Neural cell (in vitro differentiated cells): ENCODE results near the gene CLOCK. TPM values are rescaled to one million over a fixed set of nuclear protein-coding genes. Genes with fewer than 3 reads are reported as not detected.

ENCODE experiments used
- H2AFZ ChIP-seq: fragments of 200-600, 300-800 bp; sonication (generic), shearing (Covaris generic); 2 replicates; pipeline ENCODE4 v1.6.0; 2014; ENCODE audit warnings: low read depth, mild to moderate bottlenecking, antibody characterized with exemption, low read length, moderate library complexity
- H3F3A ChIP-seq: fragments of 200-600 bp; shearing (Covaris generic); 2 replicates; pipeline ENCODE4 v1.6.1; 2016; ENCODE audit warnings: mild to moderate bottlenecking, moderate library complexity, mixed read lengths, antibody characterized with exemption, low read length; ENCODE audit not compliant: insufficient read depth, poor library complexity, severe bottlenecking
- H3K27ac ChIP-seq: fragments of 200-600, 300-800 bp; sonication (generic), shearing (Covaris generic); 2 replicates; pipeline ENCODE4 v1.5.1; 2014; ENCODE audit warnings: mild to moderate bottlenecking, low read length, moderate library complexity
- H3K27me3 ChIP-seq: fragments of 300-800, 200-600 bp; sonication (generic), shearing (Covaris generic); 2 replicates; pipeline ENCODE4 v1.6.0; 2014; ENCODE audit warnings: mild to moderate bottlenecking, low read depth, low read length, moderate library complexity; ENCODE audit not compliant: insufficient read depth
- H3K36me3 ChIP-seq: fragments of 300-800, 200-600 bp; sonication (generic), shearing (Covaris generic); 2 replicates; pipeline ENCODE4 v1.5.1; 2014; ENCODE audit warnings: mild to moderate bottlenecking, antibody characterized with exemption, low read length, moderate library complexity; ENCODE audit not compliant: insufficient read depth
- H3K4me2 ChIP-seq: fragments of 300-800, 200-600 bp; sonication (generic), shearing (Covaris generic); 2 replicates; pipeline ENCODE4 v1.6.0; 2014; ENCODE audit warnings: mild to moderate bottlenecking, low read length
- H3K4me3 ChIP-seq: fragments of 300-800, 200-600 bp; sonication (generic), shearing (Covaris generic); 2 replicates; pipeline ENCODE4 v1.5.1; 2014; ENCODE audit warnings: mild to moderate bottlenecking, low read length, moderate library complexity
- H3K79me2 ChIP-seq: fragments of 200-600 bp; shearing (Covaris generic); replicated peaks from 2 replicates; pipeline ENCODE4 v1.6.0; 2014; ENCODE audit warnings: mild to moderate bottlenecking, low read length, moderate library complexity; ENCODE audit not compliant: insufficient read depth
- H3K9ac ChIP-seq: fragments of 300-800, 200-600 bp; sonication (generic), shearing (Covaris generic); 2 replicates; pipeline ENCODE4 v1.6.1; 2016; ENCODE audit warnings: mild to moderate bottlenecking, low read length, mixed read lengths
- H3K9me2 ChIP-seq: fragments of 200-600 bp; shearing (Covaris generic); 2 replicates; pipeline ENCODE4 v1.6.1; 2016; ENCODE audit warnings: mild to moderate bottlenecking, low read length, mixed read lengths; ENCODE audit not compliant: insufficient read depth
- H3K9me3 ChIP-seq: fragments of 200-600, 300-800 bp; sonication (generic), shearing (Covaris generic); 2 replicates; pipeline ENCODE4 v1.6.1; 2016; ENCODE audit warnings: mild to moderate bottlenecking, mixed run types, low read length, moderate library complexity, mixed read lengths
- H4K20me1 ChIP-seq: fragments of 200-600 bp; shearing (Covaris generic); 2 replicates; pipeline ENCODE4 v1.6.1; 2016; ENCODE audit warnings: mild to moderate bottlenecking, mixed run types; ENCODE audit not compliant: insufficient read depth
- EP300 ChIP-seq: fragments of 450-650 bp; conservative IDR thresholded peaks from 2 replicates; pipeline ENCODE4 v1.6.1; 2014; ENCODE audit warnings: antibody characterized with exemption, mild to moderate bottlenecking, moderate library complexity; ENCODE audit not compliant: poor library complexity, severe bottlenecking
- EZH2 ChIP-seq: fragments of 200-600, 300-800 bp; shearing (Covaris generic), sonication (generic); IDR thresholded peaks from 2 replicates; pipeline ENCODE4 v1.6.1; 2014; ENCODE audit warnings: antibody characterized with exemption, low read length, borderline replicate concordance, mild to moderate bottlenecking; ENCODE audit not compliant: insufficient read depth, poor library complexity, severe bottlenecking
- MXI1 ChIP-seq: fragments of 450-650 bp; conservative IDR thresholded peaks from 2 replicates; pipeline ENCODE4 v1.6.1; 2014; ENCODE audit warnings: antibody characterized with exemption, mild to moderate bottlenecking; ENCODE audit not compliant: poor library complexity, severe bottlenecking
- POLR2AphosphoS5 ChIP-seq: IDR thresholded peaks from 2 replicates; pipeline ENCODE4 v1.6.1; 2012
- RAD21 ChIP-seq: fragments of 450-650 bp; conservative IDR thresholded peaks from 2 replicates; pipeline ENCODE4 v1.6.1; 2014; ENCODE audit warnings: antibody characterized with exemption, mild to moderate bottlenecking, moderate library complexity
- SMC3 ChIP-seq: fragments of 450-650 bp; conservative IDR thresholded peaks from 2 replicates; pipeline ENCODE4 v1.6.1; 2014; ENCODE audit warnings: antibody characterized with exemption, mild to moderate bottlenecking, moderate library complexity; ENCODE audit not compliant: poor library complexity
- TAF1 ChIP-seq: IDR thresholded peaks from 2 replicates; pipeline ENCODE4 v1.6.1; 2012; ENCODE audit warnings: low read depth
- polyA plus RNA-seq: library from polyadenylated mRNA; depleted of rRNA; stranded (reverse); fragments of >200 nt; gene quantifications from 2 replicates; pipeline ENCODE4 v1.2.3, GENCODE V29; 2014
- TF ChIP-seq, protein P1 (sequence below): fragments of 450-650 bp; IDR thresholded peaks from 2 replicates; pipeline ENCODE4 v1.5.1; 2014; ENCODE audit warnings: antibody characterized with exemption, mild to moderate bottlenecking, moderate library complexity; ENCODE audit not compliant: poor library complexity, severe bottlenecking
- TF ChIP-seq, protein P2 (sequence below): IDR thresholded peaks from 2 replicates; pipeline ENCODE4 v1.6.1; 2012; ENCODE audit warnings: borderline replicate concordance

Gene CLOCK
- polyA plus RNA-seq, 1 donor from 2014 or later, result 8.7 TPM

DNA sequence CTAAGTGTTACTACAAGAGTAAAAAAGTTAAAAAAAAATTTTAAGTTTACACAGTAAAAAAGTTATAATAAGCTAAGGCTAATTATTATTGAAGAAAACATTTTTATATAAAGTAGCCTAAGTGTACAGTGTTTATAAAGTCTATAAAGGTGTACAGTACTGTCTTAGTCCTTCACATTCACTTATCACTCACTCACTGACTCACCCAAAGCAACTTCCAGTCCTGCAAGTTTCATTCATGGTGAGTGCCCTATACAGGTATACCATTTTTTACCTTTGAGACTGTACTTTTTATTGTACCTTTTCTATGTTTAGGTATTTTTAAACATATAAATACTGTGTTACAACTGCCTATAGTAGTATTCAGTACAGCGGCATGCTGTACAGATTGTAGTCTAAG is 76.7 kb downstream of the CLOCK start:
- Histone ChIP-seq H3K9me2 (no peaks in the 10 kb centered on the region), H3K27me3 (no peaks in the 10 kb centered on the region), H3K4me3 (no peak overlapping the region), H2AFZ (no peak overlapping the region), H4K20me1 (no peaks in the 10 kb centered on the region), H3F3A (no peaks in the 10 kb centered on the region), H3K4me2 (no peak overlapping the region), H3K9ac (no peak overlapping the region), H3K27ac (no peak overlapping the region), H3K9me3 (peaks cover 7% of the 10 kb centered on the region), H3K79me2 (no peaks in the 10 kb centered on the region), H3K36me3 (peaks cover 17% of the 10 kb centered on the region)
- no peak for TF ChIP-seq EZH2
- no peak for TF ChIP-seq RAD21
- TF ChIP-seq EP300, result no peak
- no peak for TF ChIP-seq SMC3
- no peak for TF ChIP-seq MXI1
- TF ChIP-seq, protein P1, sequence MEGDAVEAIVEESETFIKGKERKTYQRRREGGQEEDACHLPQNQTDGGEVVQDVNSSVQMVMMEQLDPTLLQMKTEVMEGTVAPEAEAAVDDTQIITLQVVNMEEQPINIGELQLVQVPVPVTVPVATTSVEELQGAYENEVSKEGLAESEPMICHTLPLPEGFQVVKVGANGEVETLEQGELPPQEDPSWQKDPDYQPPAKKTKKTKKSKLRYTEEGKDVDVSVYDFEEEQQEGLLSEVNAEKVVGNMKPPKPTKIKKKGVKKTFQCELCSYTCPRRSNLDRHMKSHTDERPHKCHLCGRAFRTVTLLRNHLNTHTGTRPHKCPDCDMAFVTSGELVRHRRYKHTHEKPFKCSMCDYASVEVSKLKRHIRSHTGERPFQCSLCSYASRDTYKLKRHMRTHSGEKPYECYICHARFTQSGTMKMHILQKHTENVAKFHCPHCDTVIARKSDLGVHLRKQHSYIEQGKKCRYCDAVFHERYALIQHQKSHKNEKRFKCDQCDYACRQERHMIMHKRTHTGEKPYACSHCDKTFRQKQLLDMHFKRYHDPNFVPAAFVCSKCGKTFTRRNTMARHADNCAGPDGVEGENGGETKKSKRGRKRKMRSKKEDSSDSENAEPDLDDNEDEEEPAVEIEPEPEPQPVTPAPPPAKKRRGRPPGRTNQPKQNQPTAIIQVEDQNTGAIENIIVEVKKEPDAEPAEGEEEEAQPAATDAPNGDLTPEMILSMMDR, result no peak
- TF ChIP-seq POLR2AphosphoS5, result no peak
- TF ChIP-seq, protein P2, sequence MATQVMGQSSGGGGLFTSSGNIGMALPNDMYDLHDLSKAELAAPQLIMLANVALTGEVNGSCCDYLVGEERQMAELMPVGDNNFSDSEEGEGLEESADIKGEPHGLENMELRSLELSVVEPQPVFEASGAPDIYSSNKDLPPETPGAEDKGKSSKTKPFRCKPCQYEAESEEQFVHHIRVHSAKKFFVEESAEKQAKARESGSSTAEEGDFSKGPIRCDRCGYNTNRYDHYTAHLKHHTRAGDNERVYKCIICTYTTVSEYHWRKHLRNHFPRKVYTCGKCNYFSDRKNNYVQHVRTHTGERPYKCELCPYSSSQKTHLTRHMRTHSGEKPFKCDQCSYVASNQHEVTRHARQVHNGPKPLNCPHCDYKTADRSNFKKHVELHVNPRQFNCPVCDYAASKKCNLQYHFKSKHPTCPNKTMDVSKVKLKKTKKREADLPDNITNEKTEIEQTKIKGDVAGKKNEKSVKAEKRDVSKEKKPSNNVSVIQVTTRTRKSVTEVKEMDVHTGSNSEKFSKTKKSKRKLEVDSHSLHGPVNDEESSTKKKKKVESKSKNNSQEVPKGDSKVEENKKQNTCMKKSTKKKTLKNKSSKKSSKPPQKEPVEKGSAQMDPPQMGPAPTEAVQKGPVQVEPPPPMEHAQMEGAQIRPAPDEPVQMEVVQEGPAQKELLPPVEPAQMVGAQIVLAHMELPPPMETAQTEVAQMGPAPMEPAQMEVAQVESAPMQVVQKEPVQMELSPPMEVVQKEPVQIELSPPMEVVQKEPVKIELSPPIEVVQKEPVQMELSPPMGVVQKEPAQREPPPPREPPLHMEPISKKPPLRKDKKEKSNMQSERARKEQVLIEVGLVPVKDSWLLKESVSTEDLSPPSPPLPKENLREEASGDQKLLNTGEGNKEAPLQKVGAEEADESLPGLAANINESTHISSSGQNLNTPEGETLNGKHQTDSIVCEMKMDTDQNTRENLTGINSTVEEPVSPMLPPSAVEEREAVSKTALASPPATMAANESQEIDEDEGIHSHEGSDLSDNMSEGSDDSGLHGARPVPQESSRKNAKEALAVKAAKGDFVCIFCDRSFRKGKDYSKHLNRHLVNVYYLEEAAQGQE, result no peak
- TF ChIP-seq TAF1, result no peak

DNA sequence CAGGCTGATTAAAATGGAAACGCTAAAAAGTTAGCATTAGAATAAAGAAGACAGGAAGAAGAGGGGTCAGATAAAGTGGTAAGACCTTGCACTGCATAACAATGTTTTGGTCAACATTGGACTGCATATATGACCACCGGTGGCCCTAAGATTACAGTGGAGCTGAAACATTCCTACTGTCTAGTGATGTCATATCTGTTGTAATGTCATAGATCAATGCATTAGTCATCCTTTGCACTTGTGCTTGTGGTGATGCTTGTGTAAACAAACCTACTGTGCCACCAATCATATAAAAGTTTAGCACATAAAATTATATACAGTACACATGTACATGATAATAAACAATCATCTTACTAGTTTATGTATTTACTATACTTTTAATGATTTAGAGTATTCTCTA is 78.0 kb downstream of the CLOCK start:
- no peaks in the 10 kb centered on the region for H4K20me1 ChIP-seq
- H3K4me3 ChIP-seq, result no peak overlapping the region
- H3K27me3 ChIP-seq, result no peaks in the 10 kb centered on the region
- H2AFZ ChIP-seq, result no peak overlapping the region
- no peaks in the 10 kb centered on the region for H3K9me3 ChIP-seq
- no peaks in the 10 kb centered on the region for H3K9me2 ChIP-seq
- H3F3A ChIP-seq, result no peaks in the 10 kb centered on the region
- no peaks in the 10 kb centered on the region for H3K79me2 ChIP-seq
- H3K9ac ChIP-seq, result no peak overlapping the region
- peaks cover 4% of the 10 kb centered on the region for H3K36me3 ChIP-seq
- no peak overlapping the region for H3K4me2 ChIP-seq
- no peak overlapping the region for H3K27ac ChIP-seq
- TF ChIP-seq RAD21 (no peak), EP300 (no peak), MXI1 (no peak)

DNA sequence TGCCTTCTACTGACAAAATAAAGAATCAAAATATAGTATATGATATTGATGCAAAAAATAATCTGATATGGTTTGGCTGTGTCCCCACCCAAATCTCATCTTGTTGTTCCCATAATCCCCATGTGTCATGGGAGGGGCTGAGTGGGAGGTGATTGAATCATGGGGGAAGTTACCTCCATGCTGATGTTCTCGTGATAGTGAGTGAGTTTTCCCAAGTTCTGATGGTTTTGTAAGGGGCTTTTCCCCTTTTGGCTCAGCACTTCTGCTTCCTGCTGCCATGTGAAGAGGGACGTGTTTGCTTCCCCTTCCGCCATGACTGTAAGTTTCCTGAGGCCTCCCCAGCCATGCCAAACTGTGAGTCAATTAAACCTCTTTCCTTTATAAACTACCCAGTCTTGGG is 80.7 kb downstream of the CLOCK start:
- peaks cover 7% of the 10 kb centered on the region for H3K36me3 ChIP-seq

More for the DNA sequence above, 80.7 kb downstream of the CLOCK start:
- H3K9me3 ChIP-seq, result no peaks in the 10 kb centered on the region
- H3K27ac ChIP-seq, result no peak overlapping the region
- no peak overlapping the region for H3K4me3 ChIP-seq
- H3K27me3 ChIP-seq, result no peaks in the 10 kb centered on the region
- H2AFZ ChIP-seq, result no peak overlapping the region
- no peak for TF ChIP-seq TAF1
- TF ChIP-seq, protein P1, result no peak
- TF ChIP-seq, protein P2, result no peak
- no peak for TF ChIP-seq MXI1
- no peak for TF ChIP-seq EZH2
- no peak for TF ChIP-seq EP300
- no peak for TF ChIP-seq SMC3
- TF ChIP-seq RAD21, result no peak
- TF ChIP-seq POLR2AphosphoS5, result no peak
- no peaks in the 10 kb centered on the region for H3F3A ChIP-seq
- H4K20me1 ChIP-seq, result no peaks in the 10 kb centered on the region
- no peaks in the 10 kb centered on the region for H3K9me2 ChIP-seq
- no peak overlapping the region for H3K4me2 ChIP-seq
- no peaks in the 10 kb centered on the region for H3K79me2 ChIP-seq
- no peak overlapping the region for H3K9ac ChIP-seq
